ENCODE data around the gene UTP25.
"Not testable (repeated sequence)": the region's sequence is repeated elsewhere in the genome, so short reads cannot be mapped to it uniquely, and the experiment has no call there.

The UTP25 gene, protein sequence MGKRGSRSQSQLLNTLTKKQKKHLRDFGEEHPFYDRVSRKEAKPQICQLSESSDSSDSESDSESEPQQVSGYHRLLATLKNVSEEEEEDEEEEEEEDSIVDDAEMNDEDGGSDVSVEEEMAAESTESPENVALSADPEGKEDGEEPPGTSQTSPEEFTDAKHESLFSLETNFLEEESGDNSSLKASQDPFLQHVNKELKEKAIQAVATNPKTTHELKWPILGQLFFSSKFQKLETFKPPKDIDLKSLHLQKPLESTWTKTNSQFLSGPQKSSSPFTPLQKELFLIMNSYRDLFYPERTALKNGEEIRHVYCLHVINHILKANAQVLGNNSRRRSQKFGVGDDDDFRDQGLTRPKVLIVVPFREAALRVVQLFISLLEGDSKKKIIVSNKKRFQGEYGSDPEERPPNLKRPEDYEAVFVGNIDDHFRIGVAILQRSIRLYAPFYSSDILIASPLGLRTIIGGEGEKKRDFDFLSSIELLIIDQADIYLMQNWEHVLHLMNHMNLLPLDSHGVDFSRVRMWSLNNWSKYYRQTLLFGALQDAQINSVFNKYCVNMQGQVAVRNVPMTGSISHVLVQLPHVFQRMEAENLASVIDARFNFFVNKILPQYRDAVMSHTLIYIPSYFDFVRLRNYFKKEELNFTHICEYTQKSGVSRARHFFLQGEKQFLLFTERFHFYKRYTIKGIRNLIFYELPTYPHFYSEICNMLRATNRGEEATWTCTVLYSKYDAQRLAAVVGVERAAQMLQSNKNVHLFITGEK

DNA sequence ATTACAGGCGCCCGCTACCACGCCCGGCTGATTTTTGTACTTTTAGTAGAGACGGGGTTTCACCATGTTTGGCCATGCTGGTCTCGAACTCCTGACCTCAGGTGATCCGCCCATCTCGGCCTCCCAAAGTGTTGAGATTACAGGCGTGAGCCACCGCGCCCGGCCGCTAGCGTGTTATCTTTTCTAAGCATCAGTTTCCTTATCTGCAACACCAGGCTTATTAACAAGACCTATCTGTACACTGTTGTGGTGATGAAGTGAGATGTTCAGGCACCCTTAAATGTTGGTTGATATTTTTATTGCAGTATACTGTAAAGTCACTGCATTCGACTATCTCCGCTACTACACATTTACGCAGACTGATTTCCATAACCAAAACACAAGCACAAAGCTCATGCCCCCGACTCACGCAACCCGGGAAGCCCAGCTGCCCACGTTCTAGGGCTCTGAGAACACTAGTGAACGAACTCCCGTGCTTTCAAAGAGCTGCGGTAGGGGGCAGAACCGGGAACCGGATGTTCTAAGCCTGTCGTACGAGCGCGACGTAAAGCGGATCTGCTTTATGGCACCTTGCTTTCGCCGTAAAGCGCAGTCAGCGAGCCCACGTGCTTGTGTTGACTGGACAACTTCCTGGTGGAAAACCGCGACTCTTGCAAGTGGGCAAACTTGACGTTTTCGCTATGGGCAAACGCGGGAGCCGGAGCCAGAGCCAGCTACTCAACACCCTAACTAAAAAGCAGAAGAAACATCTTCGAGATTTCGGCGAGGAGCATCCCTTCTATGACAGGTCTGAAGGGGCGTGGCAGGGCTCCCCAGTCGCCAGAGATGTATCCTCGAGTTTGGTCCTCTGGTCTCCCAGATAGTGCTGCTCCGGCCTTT is at the start of gene UTP25:
Gene UTP25, plus strand, starts transcription at position 589 of the 879 bp plus-strand sequence. Its CDS starts 92 bp downstream, at position 681.
- DNase-seq (ENCODE audit: extremely low read depth in 1 of 2, low read depth in 1 of 2), result peak; percentile 77 to 91

DNA sequence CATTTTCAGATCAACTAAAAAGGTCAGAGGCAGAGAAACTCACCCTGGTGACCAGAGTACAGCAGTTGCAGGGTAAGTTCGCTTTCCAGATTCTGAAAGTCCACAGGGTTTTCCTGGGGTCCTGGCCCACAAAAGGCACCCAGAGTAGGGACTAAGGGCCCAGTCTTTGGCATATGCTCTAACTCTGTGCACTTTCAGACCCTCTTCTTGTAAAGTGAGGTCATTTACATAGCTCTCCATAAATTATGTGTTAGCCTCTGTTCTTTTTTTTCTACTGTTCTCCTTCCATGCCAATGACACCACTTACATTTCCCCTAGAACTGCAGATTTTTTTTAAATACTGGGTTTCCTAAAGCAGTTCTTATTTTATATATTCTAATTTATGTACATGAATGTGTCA is 49.7 kb upstream of the UTP25 start:
- no peak for DNase-seq (ENCODE audit: extremely low read depth in 1 of 2, low read depth in 1 of 2)

DNA sequence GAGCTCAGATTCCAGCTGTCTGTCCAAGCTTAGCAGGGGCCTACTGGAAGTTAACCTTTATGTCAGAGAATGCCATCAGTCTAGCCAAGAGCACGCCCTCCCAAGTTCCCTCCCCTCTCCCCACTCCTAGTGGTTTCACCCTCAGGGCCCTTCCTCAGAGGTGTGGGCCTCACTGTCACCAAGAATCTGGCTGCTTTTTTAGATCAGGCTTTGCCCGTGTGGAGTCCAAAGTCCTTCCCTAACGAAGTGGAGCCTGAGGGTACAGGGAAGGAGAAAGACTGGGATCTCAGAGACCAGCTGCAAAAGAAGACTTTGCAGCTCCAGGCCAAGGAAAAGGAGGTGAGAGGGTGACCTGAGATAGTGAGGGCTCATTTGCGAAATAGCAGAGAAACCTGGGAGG is 47.5 kb upstream of the UTP25 start:
- DNase-seq (ENCODE audit: extremely low read depth in 1 of 2, low read depth in 1 of 2), result no peak

DNA sequence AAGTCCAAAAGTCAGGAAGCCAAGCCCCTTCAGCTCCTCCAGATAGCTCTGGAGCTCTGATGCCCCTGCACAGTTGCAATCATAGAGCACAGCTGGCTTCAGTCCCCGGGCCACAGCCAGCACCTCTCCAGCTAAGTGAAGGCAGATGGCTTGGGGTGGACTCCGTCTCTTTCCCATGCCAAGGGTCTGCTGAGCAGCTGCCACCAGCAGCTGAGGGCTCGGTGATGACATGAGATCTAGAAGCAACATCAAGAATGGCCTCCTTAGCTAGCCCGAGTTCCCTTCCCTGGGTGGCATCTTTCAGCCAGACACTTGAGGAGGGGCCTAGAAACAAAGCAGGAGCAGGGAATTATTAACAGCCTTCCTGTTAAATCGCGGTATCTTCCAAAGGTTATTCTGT is 44.4 kb upstream of the UTP25 start:
- DNase-seq (ENCODE audit: extremely low read depth in 1 of 2, low read depth in 1 of 2), result no peak

DNA sequence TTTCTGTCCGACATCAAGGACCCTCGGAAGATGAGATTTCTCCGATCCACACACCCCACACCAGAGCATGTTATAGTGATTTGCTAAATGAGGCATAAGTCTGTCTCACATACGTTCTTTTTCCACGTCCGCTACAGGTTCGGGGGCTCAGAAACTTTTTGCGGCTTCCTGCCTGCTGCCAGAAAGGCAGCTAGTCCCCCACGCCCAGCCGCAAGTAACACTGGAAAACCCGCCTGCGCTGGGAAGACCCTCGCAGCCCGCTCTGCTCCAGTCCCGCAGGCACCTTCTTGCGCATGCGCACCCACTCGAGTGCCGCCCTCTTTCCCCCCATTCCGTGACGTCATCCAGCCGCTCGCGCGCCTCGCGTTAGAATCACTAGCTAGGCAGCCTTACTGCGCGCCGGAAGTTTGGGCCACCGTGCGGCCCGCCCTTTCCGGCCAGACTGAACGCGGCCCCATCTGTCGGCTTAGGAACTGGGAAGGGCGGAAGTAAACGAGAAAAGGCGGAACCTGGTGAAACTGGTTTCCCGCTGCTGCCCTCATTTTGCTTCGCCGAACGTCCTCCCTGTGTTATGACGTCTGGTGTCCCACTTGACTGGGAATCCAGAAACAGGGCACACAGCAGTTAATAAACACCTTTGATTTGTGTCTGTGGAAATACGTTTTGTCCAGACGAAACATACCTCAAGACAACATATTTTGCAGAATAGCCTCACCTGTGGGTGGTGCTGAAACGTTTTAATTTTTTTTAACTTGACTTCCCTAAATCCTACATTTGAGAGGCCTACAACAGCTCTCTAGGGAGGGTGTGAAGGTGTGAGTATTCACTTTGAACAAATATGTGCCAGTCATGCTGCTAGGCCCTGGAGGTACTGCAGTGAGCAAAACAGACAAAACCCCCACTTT is 43.3 kb upstream of the UTP25 start, which contains the start of gene C1orf74:
Gene C1orf74, minus strand, starts transcription at position 295 of the 905 bp plus-strand sequence. CDS start 925 bp downstream, outside the sequence.
- DNase-seq (ENCODE audit: extremely low read depth in 1 of 2, low read depth in 1 of 2), result peak; percentile 98 to 99

DNA sequence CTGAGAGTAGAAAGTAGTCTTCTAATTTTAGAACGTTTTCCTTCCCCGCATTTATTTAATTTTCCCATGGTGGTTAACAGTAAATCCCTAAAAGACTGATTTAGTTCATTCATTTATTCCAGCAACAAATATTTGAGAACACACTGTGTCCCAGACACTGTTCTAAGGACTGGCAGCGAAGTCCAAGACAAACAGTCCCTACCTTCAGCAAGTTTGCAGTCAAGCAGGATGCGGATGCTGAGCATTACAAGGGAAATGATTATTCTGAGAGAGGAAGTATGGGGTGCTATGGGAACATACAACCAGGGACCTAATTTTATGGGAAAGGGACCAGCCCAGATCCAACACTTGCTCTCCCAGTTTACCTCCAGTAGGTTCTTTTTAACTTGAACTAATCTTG is 42.2 kb upstream of the UTP25 start:
- DNase-seq (ENCODE audit: extremely low read depth in 1 of 2, low read depth in 1 of 2), result no peak

DNA sequence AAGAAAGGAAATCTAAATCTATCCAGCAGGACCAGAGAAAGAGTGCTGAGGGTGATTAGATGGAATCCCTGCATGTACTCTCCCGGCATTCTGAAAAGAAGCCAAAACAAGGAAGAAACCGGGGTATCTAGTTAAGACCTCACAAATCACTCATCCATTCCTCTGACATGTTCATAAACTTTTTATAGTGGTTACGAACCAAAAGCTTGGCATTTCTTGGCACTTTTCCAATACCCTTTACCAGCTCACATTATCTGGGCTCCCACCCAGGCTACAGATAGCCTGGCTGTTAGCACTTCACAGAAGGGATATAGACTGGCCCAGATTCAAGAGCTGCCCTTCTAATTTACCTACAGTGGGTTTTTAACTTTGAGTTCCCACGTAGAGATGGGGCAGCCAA is 41.6 kb upstream of the UTP25 start:
- no peak for DNase-seq (ENCODE audit: extremely low read depth in 1 of 2, low read depth in 1 of 2)

DNA sequence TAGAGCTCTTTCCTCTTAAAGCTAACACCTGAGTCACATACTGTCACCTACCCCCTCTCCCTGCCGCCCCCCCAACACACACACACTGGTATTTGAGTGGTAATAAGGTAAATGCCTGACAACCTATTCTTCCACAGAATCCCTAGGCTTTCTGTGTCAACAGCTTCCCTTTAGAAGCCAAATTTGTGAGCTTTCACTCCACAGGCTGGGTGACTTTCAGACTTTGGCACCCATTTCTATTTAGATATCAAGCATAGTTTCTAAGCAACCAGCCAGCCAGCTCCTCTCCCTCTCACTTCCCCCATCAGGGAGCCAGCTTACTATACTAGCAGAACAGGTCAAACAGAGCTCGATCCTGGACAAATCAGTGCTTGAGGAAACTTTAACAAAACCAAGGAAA is 40.2 kb upstream of the UTP25 start:
- DNase-seq (ENCODE audit: extremely low read depth in 1 of 2, low read depth in 1 of 2), result no peak

DNA sequence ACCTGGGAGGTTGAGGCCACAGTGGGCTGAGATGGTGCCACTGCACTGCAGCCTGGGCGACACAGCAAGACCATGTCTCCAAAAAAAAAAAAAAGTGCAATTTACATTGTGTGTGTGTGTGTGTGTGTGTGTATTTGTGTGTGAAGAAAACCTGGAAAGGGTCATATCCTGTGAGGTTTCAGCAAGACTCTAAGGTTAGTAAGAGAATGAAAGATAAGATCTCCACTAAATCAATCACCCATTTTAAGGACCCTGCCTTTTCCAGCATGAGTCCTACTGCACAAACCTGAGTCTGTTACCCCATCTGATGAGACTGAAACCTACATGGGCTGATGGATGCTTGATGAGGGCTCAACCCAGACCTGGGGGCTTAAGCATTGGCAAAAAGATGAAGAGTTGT is 38.5 kb upstream of the UTP25 start:
- no peak for DNase-seq (ENCODE audit: extremely low read depth in 1 of 2, low read depth in 1 of 2)

DNA sequence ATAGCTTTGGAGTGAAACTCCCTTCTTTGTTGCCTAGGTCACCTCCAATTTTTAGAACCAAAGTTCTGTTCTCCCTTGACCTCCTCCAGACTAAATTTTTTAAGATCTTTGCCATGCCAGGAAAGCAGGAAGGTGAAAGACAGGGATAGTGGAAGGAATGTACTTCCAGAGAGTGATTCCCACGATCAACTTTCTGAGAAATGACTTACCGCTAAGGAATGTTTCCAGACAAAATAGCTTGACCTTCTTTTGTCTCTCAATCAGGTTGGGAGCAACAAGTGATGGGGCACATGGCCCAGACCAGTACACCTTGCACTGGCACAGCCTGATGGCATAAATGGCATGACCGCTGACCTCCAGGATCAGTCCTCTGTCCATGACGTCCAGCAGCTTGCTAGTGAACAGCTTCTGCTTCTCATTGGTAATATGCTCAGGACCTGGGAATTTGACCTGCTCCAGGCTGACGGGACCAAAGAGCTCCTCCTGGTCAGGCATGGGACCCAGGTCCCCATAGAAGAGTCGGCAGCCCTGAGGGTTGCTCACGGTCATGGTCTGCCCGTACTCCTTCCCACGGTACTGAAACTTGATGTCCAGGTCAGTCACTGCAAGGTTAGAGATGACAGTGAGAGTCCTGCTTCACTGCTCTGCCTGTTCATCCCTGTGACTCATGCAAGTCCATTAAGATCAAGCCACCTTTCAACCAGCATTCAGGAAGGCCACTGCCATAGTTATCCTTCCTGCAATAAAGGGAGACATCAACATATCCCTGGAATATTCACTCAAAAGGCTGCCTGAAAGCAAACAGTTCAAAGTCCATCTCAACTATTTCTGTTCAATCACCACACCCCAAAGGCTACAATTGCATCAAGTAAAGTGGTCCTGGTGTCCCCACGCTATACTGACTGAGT is 37.2 kb upstream of the UTP25 start:
- DNase-seq (ENCODE audit: extremely low read depth in 1 of 2, low read depth in 1 of 2), result no peak

DNA sequence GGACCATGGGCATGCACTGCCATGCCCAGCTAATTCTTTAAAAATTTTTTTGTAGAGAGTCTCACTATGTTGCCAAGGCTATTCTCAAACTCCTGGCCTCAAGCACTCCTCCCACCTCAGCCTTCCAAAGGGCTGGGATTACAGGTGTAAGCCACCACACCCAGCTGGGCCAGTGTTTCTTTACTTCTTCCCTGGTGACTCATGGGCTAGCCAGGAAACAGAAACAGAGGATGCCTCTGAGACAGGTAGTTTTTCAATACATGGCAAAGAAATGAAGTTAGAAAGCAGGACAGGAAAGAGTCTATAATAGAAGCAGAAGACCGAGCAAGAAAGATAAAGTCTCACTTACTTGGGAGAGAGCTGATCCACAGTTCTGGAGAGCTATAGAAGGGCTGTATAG is 35.9 kb upstream of the UTP25 start:
- DNase-seq (ENCODE audit: extremely low read depth in 1 of 2, low read depth in 1 of 2), result no peak

DNA sequence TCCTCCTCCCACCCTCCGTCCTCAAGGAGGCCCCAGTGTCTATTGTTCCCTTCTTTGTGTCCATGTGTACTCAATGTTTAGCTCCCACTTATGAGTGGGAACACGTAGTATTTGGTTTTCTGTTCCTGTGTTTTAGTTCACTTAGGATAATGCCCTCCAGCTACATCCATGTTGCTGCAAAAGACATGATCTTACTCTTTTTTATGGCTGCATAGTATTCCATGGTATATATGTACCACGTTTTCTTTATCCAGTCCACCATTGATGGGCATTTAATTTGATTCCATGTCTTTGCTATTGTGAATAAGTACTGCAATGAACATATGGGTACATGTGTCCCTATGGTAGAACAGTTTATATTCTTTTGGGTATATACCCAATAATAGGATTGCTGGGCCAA is 34.1 kb upstream of the UTP25 start:
- not testable (repeated sequence) for DNase-seq (ENCODE audit: extremely low read depth in 1 of 2, low read depth in 1 of 2)

DNA sequence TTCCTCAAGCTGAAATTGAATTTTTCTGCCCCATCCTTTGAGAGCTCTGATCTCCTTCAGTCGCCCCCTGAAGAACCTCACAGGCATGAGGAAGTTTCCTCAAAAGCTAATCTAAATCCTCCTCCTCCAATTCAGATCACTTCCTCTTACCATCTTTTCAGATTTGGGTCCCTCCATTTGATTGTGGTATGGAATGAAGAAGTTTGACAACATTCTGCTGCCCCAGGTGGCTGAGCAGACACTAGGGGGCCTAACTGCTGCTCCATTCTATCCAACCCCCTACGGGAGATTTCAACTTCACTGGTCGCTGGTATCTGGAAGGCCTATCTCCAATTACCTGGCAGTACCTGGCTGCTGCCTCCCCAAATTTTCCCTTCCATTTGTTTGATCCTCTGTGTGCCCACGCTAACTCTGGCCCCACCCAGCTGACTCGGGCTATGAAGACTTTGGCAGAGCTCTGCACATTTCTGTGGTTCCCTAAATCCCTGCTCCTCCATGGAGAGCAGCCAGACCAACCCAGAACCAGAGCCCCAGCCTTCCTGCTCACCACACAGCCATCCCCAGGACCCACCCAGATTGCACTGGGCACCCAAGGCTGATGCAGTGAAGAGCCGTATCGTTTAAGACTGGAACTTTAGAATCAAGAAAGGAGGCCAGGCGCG is 29.7 kb upstream of the UTP25 start:
- no peak for DNase-seq (ENCODE audit: extremely low read depth in 1 of 2, low read depth in 1 of 2)

DNA sequence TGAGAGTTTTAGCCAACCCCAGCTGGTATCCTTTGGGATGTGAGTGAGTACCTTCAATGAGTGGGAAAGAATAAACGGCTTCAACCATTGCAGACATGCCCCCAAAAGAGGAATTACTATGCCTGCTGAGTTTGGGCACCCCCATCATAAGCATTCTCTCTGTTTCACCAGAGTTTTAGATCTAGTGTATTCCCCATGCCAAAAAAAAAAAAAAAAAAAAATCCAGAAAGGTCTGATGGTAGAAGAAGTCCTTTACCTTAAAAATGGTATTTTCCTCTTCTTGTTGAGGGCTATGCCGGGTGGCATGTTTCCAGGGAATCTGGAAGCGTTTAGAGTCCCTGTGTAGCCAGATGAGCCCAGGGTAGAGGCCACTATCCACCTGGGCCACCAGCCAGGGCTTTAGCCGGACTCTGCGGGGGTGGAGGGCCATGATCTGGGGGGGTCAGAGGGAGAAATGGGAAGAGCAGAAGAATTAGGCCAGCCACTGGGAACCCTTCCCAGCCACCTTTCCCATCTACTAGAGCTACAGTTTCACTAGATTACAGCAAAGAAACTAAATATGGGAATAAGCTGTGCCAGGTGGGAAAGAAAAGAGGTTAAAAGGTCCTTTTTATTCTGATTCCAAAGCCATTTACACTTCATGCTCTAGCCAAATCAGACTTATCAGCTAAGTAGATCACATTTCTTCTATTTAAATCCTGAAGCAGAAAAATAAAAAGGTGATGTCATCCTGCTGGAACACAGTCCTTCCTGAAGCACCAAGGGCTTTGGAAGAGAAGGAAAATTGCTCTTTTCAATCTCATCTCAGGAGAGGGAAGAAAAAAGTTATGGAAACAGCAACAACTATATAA is 26.6 kb upstream of the UTP25 start:
- no peak for DNase-seq (ENCODE audit: extremely low read depth in 1 of 2, low read depth in 1 of 2)

DNA sequence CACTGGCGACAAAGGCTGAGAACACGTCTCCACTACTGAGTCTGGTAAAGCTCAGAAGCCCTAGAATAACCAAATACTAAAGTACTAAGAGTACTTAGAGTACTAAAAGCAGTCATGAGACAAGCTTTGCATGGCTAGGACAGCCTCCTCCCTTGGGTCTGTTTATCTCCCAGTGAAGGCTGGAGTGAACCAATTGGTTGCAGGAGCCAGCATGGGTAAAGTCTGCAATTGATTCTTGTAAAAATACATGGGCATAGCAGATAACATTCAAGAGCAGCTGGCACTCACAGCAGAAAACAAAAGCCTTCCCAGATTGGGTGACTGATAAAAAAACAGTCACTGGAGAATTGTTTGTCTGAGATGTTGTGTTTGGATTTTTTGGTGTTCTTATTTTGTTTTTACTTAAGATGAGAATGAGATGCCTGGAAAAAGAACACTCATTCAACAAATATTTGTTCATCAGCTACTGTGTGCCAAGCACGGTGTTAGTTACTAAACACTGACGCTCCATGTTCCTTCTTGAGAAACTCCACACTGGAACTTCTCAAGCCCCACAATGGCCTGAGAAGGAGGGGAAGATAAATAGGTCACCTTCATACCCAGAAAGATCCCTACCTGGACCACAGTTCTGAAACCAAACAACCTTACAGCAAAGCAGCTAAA is 25.5 kb upstream of the UTP25 start:
- no peak for DNase-seq (ENCODE audit: extremely low read depth in 1 of 2, low read depth in 1 of 2)

DNA sequence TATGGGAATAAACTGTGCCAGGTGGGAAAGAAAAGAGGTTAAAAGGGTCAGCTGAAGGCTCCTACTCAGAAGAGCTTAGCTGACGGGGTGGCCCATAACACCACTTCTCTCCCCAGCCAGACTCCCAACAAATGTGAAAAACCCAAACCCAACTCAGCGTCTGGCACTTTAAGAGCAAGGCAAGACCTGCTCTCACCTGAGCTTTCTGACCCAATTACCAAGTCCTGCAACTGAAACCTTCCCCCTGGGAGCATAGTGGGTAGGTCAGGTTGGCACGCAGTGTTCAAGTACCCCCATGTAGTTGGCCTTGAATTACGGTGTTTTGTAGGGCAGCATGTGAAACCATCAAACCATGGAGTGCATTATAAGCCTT is 25.0 kb upstream of the UTP25 start:
- no peak for DNase-seq (ENCODE audit: extremely low read depth in 1 of 2, low read depth in 1 of 2)

DNA sequence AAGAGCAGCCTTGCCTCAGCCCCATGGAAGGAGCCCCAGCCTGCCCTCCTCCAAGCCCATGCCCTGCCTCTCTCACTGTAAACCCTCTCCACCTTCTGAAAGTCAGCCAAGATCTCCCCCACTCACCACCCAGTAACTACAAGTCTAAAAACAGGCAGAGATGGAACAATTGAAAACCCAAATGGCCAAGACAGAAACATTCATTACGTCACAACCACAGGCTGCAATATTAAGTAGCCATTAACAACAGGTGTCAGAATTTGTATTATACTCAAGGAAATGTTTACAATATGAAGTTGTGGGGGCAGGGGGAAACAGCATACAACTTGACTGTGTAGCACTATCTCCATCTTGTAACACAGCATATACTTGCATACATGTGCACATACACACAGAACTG is 24.2 kb upstream of the UTP25 start:
- no peak for DNase-seq (ENCODE audit: extremely low read depth in 1 of 2, low read depth in 1 of 2)
